K562 (cell line): Measurements from ENCODE around the gene DMD. TPM values are rescaled to one million over a fixed set of nuclear protein-coding genes. Genes with fewer than 3 reads are reported as not detected.

ENCODE experiments used
- ATAC-seq: fragments of 200-7000 bp; cut with Tn5 transposase; 3 replicates; pipeline ENCODE4 v1.9.1; 2020; ENCODE audit warnings: moderate library complexity
- BruUV-seq: library from RNA; stranded (reverse); fragments of 400-500 nt; replicated peaks from 2 replicates; lab custom pipeline; 2021; lab: Mats Ljungman, UMichigan
- CTCF ChIA-PET: fragments of 300-600 bp; formaldehyde crosslinking; extraction: SDS; loops from one replicate; lab custom pipeline; 2021; ENCODE audit warnings: low intra/inter-chr PET ratio; lab: Yijun Ruan, JAX
- POLR2A ChIA-PET: fragments of 300-600, 350-650 bp; sonication (Branson Sonifier 250); formaldehyde crosslinking; extraction: SDS; loops from one replicate; lab custom pipeline; 2021; ENCODE audit warnings: antibody characterized with exemption, inconsistent platforms; lab: Yijun Ruan, JAX
- DNase-seq, 4 experiments: peaks; one replicate each; pipeline versions ENCODE4 v3.0.0 to v3.0.0-alpha.2; 2011 to 2018; ENCODE audit warnings: low spot score in 3 of 4, mixed read lengths in 3 of 4; ENCODE audit errors: extremely low read depth in 1 of 4
- FAIRE-seq: peaks from 2 replicates; lab custom pipeline; 2011; peaks lifted over from hg19 to GRCh38; lab: Jason Lieb, UNC
- H2AFZ ChIP-seq: 2 replicates; pipeline ENCODE4 v1.6.0; 2011; ENCODE audit warnings: low read depth, low read length, control low read depth, inconsistent platforms
- H3K27ac ChIP-seq: fragments of 200-600 bp; 3 replicates; pipeline ENCODE4 v1.8.0; 2011; ENCODE audit warnings: low read depth, mild to moderate bottlenecking, control low read depth, inconsistent platforms, low read length, moderate library complexity, mixed read lengths; ENCODE audit errors: extremely low read depth
- H3K27me3 ChIP-seq, 2 experiments: fragments of 300-600 bp in 1 of 2; 2 replicates in 1 of 2; 3 replicates in 1 of 2; pipeline versions ENCODE4 v1.6.0 to v1.8.0; 2011; ENCODE audit warnings: inconsistent platforms in 2 of 2, low read length in 2 of 2, mild to moderate bottlenecking in 1 of 2, mixed read lengths in 1 of 2, moderate library complexity in 1 of 2; ENCODE audit not compliant: control insufficient read depth in 2 of 2, insufficient read depth in 2 of 2
- H3K36me3 ChIP-seq: fragments of 300-600 bp; 3 replicates; pipeline ENCODE4 v1.8.0; 2011; ENCODE audit warnings: mild to moderate bottlenecking, low read length, inconsistent platforms; ENCODE audit not compliant: control insufficient read depth, insufficient read depth
- H3K4me1 ChIP-seq, 2 experiments: fragments of 200-600 bp in 1 of 2; replicated peaks in 1 of 2; 2 replicates in 1 of 2; 3 replicates in 1 of 2; pipeline versions ENCODE4 v1.5.1 to v1.8.0; 2011; ENCODE audit warnings: inconsistent platforms in 2 of 2, low read length in 2 of 2, mild to moderate bottlenecking in 1 of 2, mixed read lengths in 1 of 2, moderate library complexity in 1 of 2; ENCODE audit not compliant: control insufficient read depth in 2 of 2, insufficient read depth in 2 of 2
- H3K4me2 ChIP-seq: 2 replicates; pipeline ENCODE4 v1.6.1; 2011; ENCODE audit warnings: low read length, control low read depth, inconsistent platforms, mixed read lengths; ENCODE audit not compliant: insufficient read depth
- H3K4me3 ChIP-seq: fragments of 200-600 bp; sonication (generic), shearing (Covaris generic); 2 replicates; pipeline ENCODE4 v1.5.1; 2016; ENCODE audit warnings: control low read depth, inconsistent platforms
- H3K79me2 ChIP-seq: fragments of 200-600 bp; 3 replicates; pipeline ENCODE4 v1.8.0; 2011; ENCODE audit warnings: low read length, inconsistent platforms; ENCODE audit not compliant: control insufficient read depth, insufficient read depth
- H3K9ac ChIP-seq, 2 experiments: 2 replicates each; pipeline versions ENCODE4 v1.6.0 to v1.6.1; 2011; ENCODE audit warnings: low read depth in 2 of 2, low read length in 2 of 2, control low read depth in 1 of 2, inconsistent platforms in 1 of 2, mild to moderate bottlenecking in 1 of 2, mixed read lengths in 1 of 2; ENCODE audit not compliant: insufficient read depth in 1 of 2
- H3K9me1 ChIP-seq: one replicate; pipeline ENCODE4 v1.6.0; 2011; ENCODE audit warnings: inconsistent platforms, mild to moderate bottlenecking, low read length, moderate library complexity; ENCODE audit not compliant: control insufficient read depth, insufficient read depth
- H3K9me3 ChIP-seq: replicated peaks from 2 replicates; pipeline ENCODE4 v1.5.1; 2011; ENCODE audit warnings: low read depth, low read length, inconsistent platforms; ENCODE audit not compliant: control insufficient read depth, insufficient read depth
- H4K20me1 ChIP-seq: replicated peaks from 2 replicates; pipeline ENCODE4 v1.6.1; 2011; ENCODE audit warnings: low read length, inconsistent platforms, mixed read lengths; ENCODE audit not compliant: control insufficient read depth, insufficient read depth
- HES1 ChIP-seq: fragments of 450-650 bp; IDR thresholded peaks from 2 replicates; pipeline ENCODE4 v1.6.1; 2016; ENCODE audit warnings: low read depth, mild to moderate bottlenecking, moderate library complexity
- HEY1 ChIP-seq: fragments of 250-450 bp; sonication (Bioruptor Pico); IDR thresholded peaks from 2 replicates; pipeline ENCODE4 v1.5.0; 2020; ENCODE audit warnings: mild to moderate bottlenecking, moderate library complexity, borderline replicate concordance
- NR3C1 ChIP-seq: sonication (generic); formaldehyde crosslinking; IDR thresholded peaks from 2 replicates; pipeline ENCODE4 v1.8.1; 2022; ENCODE audit warnings: missing genetic modification reagents
- RBM25 ChIP-seq: fragments of 200-400 bp; formaldehyde crosslinking; IDR thresholded peaks from 2 replicates; pipeline ENCODE4 v1.6.1; 2018; ENCODE audit warnings: low read length, low read depth, moderate library complexity; ENCODE audit not compliant: severe bottlenecking
- SMARCA5 ChIP-seq: fragments of 450-650 bp; IDR thresholded peaks from 2 replicates; pipeline ENCODE4 v1.6.1; 2016
- TCF7 ChIP-seq: sonication (generic); IDR thresholded peaks from 2 replicates; pipeline ENCODE4 v1.6.1; 2016; ENCODE audit warnings: antibody characterized with exemption, borderline replicate concordance
- TSHZ1 ChIP-seq: fragments of 250-450 bp; sonication (Bioruptor Pico); IDR thresholded peaks from 2 replicates; pipeline ENCODE4 v1.4.0; 2020; ENCODE audit warnings: mild to moderate bottlenecking, moderate library complexity
- ZBTB5 ChIP-seq: fragments of 450-650 bp; IDR thresholded peaks from 2 replicates; pipeline ENCODE4 v1.6.1; 2017; ENCODE audit warnings: antibody characterized with exemption
- WGBS: fragments of 100-300 bp; shearing (Covaris generic); methylation state at CpG from one replicate; pipeline ENCODE4 v1.1.6; 2016; ENCODE audit warnings: low coverage, mixed read lengths; ENCODE audit not compliant: insufficient coverage; ENCODE audit errors: missing lambda C conversion rate; 5-methylcytosine and 5-hydroxymethylcytosine counted together
- in situ Hi-C: fragments of 300-500 bp; cut with MboI; formaldehyde crosslinking; loops from 4 replicates; pipeline ENCODE4 v1.15.0; 2018; ENCODE audit warnings: inconsistent platforms, mixed read lengths
- intact Hi-C: fragments of 100-400 bp; cut with micrococcal nuclease; formaldehyde crosslinking; loops from 2 replicates; pipeline ENCODE4 v1.14.2; 2022
- polyA plus RNA-seq, 8 experiments: library from polyadenylated mRNA; depleted of rRNA in 4 of 8; stranded (reverse) in 5 of 8; unstranded in 3 of 8; fragments of >200 nt; fragmentation: Nextera tagmentation in 2 of 8; fragmentation: Illumina TruSeq in 1 of 8; extraction: Ambion mirVana in 2 of 8; extraction: Trizol in 1 of 8; gene quantifications; 2 replicates each; pipeline versions ENCODE4 v1.2.1 to v1.2.3, GENCODE V29; 2011 to 2014; ENCODE audit warnings: inconsistent platforms in 1 of 8, missing spikeins in 1 of 8
- total RNA-seq, 7 experiments: library from RNA; depleted of rRNA in 6 of 7; stranded (reverse); fragments of >200 nt in 6 of 7; fragmentation: Illumina TruSeq in 2 of 7; extraction: Trizol in 2 of 7; gene quantifications; 2 replicates each; pipeline versions ENCODE4 v1.2.1 to v1.2.3, GENCODE V29; 2011 to 2021; ENCODE audit warnings: low replicate concordance in 1 of 7

Gene DMD
- total and polyA plus RNA-seq, 9 of the 15 experiments (the other 6 are each of a cell fraction or from before 2014, with no cell fraction given) = 3.8 to 20.4 (median 11.4) TPM

GRCh38 chrX:32873786-32874185 is 337.6 kb downstream of the DMD start:
- intact Hi-C loops = no loop called here
- Histone ChIP-seq H2AFZ (no peak overlapping the region), H4K20me1 (no peaks in the 10 kb centered on the region), H3K4me3 (no peak overlapping the region), H3K27ac (no peak overlapping the region), H3K79me2 (no peaks in the 10 kb centered on the region), H3K4me2 (no peak overlapping the region), H3K9me1 (no peaks in the 10 kb centered on the region), H3K9ac (no peak overlapping the region), H3K4me1 (no peaks in the 10 kb centered on the region), H3K9me3 (no peaks in the 10 kb centered on the region), H3K36me3 (no peaks in the 10 kb centered on the region), H3K27me3 (no peaks in the 10 kb centered on the region)
- ChIA-PET CTCF (no interaction called here), POLR2A (interaction anchor here (0.6 kb wide), 1 partner anchor 42 kb away, joined by 3 read pairs; no protein-coding TSS in a partner anchor)
- BruUV-seq = no TSS peak
- ATAC-seq (no peak), DNase-seq (no peak), FAIRE-seq (no peak)
- TF ChIP-seq ZBTB5 (no peak), HEY1 (CRISPR knock-in tag) (no peak), SMARCA5 (no peak), NR3C1 (CRISPR knock-in tag) (no peak), TCF7 (no peak), RBM25 (no peak), TSHZ1 (CRISPR knock-in tag) (no peak), HES1 (no peak)
- 0% methylated on average over 2 of the region's 2 CpGs for WGBS
- in situ Hi-C loops = no loop called here
